SU-DHL-6 (cell line): ENCODE results near the gene PPP1R12B.
"Not testable (repeated sequence)": the region's sequence is repeated elsewhere in the genome, so short reads cannot be mapped to it uniquely, and the experiment has no call there.

Experiments
- EZH2phosphoT487 ChIP-seq: fragments of 200-600 bp; sonication (generic), shearing (Covaris generic); conservative IDR thresholded peaks from 2 replicates; pipeline ENCODE4 v1.6.1; 2018; ENCODE audit warnings: mild to moderate bottlenecking, antibody characterized with exemption, low read length, moderate library complexity, mixed read lengths
- TF ChIP-seq, protein P1 (sequence below): fragments of 200-600 bp; sonication (generic); IDR thresholded peaks from one replicate; pipeline ENCODE4 v1.5.1; 2017; ENCODE audit warnings: antibody characterized with exemption, mild to moderate bottlenecking, low read length, moderate library complexity; ENCODE audit not compliant: insufficient read depth, poor library complexity, severe bottlenecking

- TF ChIP-seq, protein P1, sequence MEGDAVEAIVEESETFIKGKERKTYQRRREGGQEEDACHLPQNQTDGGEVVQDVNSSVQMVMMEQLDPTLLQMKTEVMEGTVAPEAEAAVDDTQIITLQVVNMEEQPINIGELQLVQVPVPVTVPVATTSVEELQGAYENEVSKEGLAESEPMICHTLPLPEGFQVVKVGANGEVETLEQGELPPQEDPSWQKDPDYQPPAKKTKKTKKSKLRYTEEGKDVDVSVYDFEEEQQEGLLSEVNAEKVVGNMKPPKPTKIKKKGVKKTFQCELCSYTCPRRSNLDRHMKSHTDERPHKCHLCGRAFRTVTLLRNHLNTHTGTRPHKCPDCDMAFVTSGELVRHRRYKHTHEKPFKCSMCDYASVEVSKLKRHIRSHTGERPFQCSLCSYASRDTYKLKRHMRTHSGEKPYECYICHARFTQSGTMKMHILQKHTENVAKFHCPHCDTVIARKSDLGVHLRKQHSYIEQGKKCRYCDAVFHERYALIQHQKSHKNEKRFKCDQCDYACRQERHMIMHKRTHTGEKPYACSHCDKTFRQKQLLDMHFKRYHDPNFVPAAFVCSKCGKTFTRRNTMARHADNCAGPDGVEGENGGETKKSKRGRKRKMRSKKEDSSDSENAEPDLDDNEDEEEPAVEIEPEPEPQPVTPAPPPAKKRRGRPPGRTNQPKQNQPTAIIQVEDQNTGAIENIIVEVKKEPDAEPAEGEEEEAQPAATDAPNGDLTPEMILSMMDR: not testable (repeated sequence)
- not testable (repeated sequence) for TF ChIP-seq EZH2phosphoT487
Measured at GRCh38 chr1:202489101-202489500, 140.6 kb downstream of the PPP1R12B start.
